ENCODE data around the gene PNKP. TPM values are rescaled to one million over a fixed set of nuclear protein-coding genes. Genes with fewer than 3 reads are reported as not detected.

PNKP gene
- total and polyA plus RNA-seq, 9 of the 15 experiments (the other 6 are each of a cell fraction or from before 2014, with no cell fraction given) = 2.8 to 85.4 (median 25.3) TPM

GRCh38 chr19:49877020-49877878 lies 9.9 kb upstream of the PNKP start, which contains the start of the genes AKT1S1 and TBC1D17 (continued):
- TF ChIP-seq CHAMP1 (IDR thresholded peaks at IDR 0.05) (no peak), TCFL5 (CRISPR knock-in tag; conservative IDR thresholded peaks at IDR 0.05) (no peak), IRF2 (CRISPR knock-in tag; IDR thresholded peaks at IDR 0.05) (no peak), EHMT2 (IDR thresholded peaks at IDR 0.05) (peak; percentile 9; the same call in 1 of the 2 replicates), RBM15 (IDR thresholded peaks at IDR 0.05; ENCODE audit: insufficient read depth, low read length) (no peak), ZNF277 (CRISPR knock-in tag; IDR thresholded peaks at IDR 0.05; ENCODE audit: borderline replicate concordance) (no peak), ZFP91 (CRISPR knock-in tag; IDR thresholded peaks at IDR 0.05) (no peak), ZBTB1 (CRISPR knock-in tag; IDR thresholded peaks at IDR 0.05; ENCODE audit: borderline replicate concordance, low read depth) (no peak), CEBPB (tag; IDR thresholded peaks at IDR 0.05) (no peak), SRF (CRISPR knock-in tag; IDR thresholded peaks at IDR 0.05) (no peak; a peak in 1 of 4 replicates), NONO (IDR thresholded peaks at IDR 0.05; ENCODE audit: low read depth in 2 of 2, low read length in 1 of 2) (peak in 1 of 2 experiments; percentile 98; a peak in 2 of 4 replicates), ZNF512 (tag; IDR thresholded peaks at IDR 0.05) (no peak), FOXP4 (CRISPR knock-in tag; IDR thresholded peaks at IDR 0.05; ENCODE audit: borderline replicate concordance) (peak; percentile 68; the same call in 1 of the 2 replicates), MYBL2 (IDR thresholded peaks at IDR 0.05; ENCODE audit: low read depth) (no peak; the same call in 1 of the 2 replicates), MYBL2 (CRISPR knock-in tag; IDR thresholded peaks at IDR 0.05; ENCODE audit: borderline replicate concordance) (no peak), ZNF347 (CRISPR knock-in tag; IDR thresholded peaks at IDR 0.05; ENCODE audit: low read depth) (no peak), ZNF184 (CRISPR knock-in tag; IDR thresholded peaks at IDR 0.05) (no peak)
